ENCODE measurements around the gene UBA6.

DNA sequence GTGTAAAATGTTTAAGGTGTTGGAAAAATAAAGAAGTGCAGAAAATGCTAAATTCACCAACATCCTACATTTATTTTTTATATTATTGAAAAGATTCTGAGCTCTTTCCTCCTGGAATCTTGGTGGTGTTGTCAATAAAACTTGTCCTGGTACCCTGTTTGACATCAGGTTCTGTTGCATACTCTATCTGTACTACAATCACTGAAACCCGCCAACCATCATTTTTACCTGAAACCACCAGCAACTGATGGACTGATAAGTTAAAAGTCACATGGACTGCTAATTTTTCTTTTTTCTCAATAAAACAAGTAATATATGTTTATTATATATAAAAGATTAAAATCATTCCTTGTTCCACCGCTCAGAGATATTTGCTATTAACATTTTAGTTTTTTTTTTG lies 119.0 kb downstream of the UBA6 start:
- TF ChIP-seq, protein P1, sequence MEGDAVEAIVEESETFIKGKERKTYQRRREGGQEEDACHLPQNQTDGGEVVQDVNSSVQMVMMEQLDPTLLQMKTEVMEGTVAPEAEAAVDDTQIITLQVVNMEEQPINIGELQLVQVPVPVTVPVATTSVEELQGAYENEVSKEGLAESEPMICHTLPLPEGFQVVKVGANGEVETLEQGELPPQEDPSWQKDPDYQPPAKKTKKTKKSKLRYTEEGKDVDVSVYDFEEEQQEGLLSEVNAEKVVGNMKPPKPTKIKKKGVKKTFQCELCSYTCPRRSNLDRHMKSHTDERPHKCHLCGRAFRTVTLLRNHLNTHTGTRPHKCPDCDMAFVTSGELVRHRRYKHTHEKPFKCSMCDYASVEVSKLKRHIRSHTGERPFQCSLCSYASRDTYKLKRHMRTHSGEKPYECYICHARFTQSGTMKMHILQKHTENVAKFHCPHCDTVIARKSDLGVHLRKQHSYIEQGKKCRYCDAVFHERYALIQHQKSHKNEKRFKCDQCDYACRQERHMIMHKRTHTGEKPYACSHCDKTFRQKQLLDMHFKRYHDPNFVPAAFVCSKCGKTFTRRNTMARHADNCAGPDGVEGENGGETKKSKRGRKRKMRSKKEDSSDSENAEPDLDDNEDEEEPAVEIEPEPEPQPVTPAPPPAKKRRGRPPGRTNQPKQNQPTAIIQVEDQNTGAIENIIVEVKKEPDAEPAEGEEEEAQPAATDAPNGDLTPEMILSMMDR (IDR thresholded peaks at IDR 0.05): no peak
- no peak for TF ChIP-seq POLR2A (IDR thresholded peaks at IDR 0.05)
